DMS114 treated with DMSO at 0.1 percent for 48 hours (cell line): Measurements from ENCODE around the gene TBL3.
"Not testable (repeated sequence)": the region's sequence is repeated elsewhere in the genome, so short reads cannot be mapped to it uniquely, and the experiment has no call there.

ENCODE experiments used
- DNase-seq: peaks from one replicate; lab custom pipeline; 2025; ENCODE audit not compliant: unreplicated experiment; lab: John Stamatoyannopoulos, UW

TBL3 gene

DNA sequence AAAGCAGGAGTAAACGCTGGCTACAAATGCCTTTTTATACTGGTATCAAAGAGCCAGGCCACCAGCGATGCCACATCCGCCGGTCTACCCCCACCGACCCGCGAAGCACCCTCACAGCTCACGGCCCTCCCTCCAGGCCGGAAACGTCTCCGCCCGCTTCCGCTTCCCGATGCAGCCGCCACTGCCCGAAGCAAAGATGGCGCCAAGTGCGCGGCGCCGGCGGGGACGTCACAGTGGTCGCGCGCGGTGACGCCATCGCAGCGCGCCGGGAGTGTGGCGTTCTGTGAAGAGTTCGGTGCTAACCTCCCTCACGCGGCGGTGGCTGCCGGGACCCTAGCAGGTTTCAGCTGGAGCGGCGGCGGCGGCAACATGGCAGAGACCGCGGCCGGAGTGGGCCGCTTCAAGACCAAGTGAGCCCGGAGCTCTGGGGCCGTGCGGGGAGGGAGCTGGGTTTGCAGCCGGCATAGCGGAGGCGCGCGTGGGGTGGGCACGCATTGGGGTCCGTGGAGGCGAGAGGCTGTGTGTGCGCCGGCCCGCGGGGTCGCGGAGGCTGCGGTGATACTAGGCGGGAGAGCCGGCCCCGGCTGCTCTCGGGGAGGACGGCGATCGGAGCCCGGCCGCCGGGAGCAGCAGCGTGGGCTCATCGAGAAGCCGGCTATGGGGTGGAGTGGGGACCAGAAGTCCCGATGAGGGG is at the start of gene TBL3:
TSS of gene TBL3 (plus strand) at position 258 of the 694 bp plus-strand sequence. CDS start at position 370, 112 bp downstream.
- peak; percentile 75 for DNase-seq

DNA sequence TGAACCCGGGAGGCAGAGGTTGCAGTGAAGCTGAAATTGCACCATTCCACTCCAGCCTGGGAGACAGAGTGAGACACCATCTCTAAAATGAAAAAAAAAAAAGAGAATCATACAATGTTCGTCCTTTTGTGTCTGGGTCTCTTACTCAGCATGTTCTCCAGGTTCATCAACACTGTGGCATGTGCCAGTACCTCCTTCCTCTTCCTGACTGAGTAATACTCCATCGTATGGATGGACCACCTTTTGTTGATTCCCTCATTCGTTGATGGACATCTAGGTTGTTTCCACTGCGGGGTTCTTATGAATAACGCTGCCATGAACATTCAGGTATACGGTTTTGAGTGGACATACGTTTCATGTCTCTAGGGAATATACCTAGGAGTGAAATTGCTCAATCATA is 49.5 kb upstream of the TBL3 start:
- DNase-seq: no peak

DNA sequence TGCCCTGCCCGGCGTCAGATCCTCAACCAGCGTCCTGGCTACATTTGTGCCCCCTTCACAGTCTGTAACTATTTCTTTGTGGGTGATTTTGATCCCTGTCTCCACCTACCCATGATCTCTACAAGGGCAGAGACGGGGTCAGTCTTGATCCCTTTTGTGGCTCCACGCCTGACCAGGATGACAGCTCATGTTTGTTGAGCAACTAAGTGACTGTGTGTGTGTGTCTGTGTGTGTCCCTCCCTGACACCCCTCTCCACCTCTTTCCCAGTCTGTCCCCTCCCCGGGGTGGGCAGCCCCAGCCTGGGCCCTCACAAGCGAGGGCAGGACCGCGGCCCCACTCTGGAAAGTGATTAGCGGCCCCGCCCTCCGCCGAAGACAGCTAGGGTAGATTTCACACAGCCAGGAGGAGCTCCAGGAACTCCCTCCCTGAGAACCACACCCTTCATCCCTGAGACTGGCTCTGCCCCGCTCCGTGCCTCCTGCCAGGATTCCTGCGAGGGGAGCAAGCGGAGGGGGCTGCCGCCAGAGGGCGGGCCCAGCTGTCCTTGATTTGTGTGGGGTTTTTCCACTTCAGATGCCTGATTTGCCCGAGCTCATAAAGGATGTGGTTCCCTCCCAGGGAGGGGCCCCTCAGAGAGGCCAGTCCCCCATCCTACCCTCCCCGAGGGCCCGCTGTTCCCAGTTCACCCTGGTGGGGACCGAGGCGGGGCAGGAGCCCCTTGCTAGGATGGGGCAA is 48.4 kb upstream of the TBL3 start:
- DNase-seq: no peak

DNA sequence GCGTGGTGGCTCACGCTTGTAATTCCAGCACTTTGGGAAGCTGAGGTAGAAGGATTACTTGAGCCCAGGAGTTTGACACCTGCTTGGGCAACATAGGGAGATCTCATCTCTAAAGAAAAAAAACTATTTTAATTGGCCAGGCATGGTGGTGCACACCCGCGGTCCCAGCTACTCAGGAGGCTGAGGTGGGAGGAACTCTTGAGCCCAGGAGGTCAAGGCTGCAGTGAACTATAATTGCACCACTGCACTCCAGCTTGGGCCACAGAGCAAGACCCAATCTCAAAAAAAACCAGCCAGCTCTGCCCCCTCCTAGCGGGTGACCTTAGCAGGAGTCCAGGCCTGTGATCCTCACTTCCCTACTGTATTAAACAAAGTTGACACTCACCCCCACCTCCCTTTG is 47.8 kb upstream of the TBL3 start:
- no peak for DNase-seq

DNA sequence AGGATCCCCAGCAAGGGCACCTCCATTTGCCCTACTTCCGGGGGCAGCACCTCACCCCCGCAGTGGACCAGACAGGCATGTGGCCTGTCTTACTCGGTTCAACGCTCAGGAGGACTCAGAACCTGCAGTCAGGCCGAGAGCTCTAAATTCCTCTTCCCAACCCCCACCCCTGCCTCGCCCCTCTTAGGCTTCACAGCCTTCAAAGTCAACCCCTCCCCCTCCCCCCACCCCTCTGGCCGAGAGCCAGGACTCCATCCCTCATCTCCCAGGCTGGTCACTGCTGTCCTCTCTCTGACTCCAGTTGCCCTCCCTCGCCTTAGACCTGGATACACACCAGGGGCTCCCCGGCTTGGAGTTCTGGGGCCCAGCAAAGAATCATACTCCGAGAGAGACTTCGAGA is 45.6 kb upstream of the TBL3 start:
- no peak for DNase-seq

DNA sequence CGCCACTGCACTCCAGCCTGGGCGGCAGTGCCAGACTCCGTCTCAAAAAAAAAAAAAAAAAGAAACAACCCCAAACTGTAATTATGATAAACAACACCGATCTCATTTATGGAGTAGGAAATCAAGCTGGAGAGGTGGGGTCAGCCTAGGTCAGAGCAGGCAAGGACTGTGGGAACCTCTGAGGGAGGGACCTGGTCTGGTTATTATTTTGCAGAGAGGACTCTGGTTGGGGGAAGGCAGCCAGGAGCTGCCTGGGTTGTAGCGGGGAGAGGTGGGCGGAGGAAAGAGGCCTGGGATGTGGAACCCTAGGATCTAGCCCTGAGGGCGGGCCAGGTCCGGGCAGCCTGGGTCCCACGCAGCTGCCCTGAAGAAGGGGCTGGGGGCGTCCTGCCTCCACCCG is 42.7 kb upstream of the TBL3 start:
- peak; percentile 15 for DNase-seq

DNA sequence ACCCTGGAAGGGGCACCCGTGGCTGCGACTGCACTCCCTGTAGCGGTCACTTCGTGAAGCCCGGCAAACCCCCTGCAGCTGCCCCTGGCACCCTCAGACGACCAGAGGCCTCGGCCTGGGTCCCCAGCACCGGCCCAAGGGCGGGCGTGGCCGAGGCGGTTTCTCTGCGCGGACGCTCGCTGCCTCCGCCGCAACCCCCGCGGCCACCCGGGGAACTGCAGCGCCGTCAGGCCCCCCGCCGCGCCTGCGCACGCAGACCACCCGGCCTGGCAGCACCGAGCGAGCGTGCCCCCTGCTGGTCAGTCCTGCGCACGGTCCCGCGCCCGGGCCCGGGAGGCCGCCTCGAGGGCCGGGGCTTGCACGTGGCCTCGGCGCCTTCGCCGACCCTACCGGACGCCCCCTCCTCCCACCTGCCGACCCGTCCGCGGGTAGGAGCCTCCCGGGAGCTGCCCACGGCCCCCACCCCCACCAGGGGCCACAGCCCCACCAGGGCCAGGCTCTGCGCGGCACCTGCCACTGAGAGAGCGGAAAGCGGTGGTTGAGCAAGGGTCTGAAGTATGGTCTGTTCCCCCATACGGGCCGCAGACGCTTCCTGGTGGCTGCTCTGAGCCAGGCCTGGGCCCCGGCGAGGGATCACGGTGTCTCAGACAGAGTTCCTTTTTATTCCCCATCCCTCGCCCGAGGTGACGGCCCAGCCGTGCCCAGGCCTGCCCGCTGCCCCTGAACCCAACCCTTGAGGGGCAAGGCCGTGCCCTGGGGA is 42.1 kb upstream of the TBL3 start:
- DNase-seq: peak; percentile 42

DNA sequence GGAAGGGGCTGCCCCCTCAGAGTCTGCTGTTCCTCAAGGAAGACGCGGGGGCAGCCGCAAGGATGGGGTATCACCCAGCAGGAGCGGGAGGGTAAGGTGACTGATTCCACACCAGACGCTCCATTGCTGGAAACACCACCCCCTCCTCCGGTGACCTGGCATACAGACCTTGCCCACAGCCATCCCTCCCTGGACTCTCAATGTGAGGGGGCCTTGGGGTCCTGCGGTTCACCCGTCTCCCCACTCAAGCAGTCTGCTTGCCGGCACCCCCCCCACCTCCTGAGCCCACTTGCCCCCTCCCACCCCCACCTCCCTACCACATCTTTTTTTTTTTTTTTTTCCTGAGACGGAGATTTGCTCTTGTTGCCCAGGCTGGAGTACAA is 41.5 kb upstream of the TBL3 start:
- no peak for DNase-seq

DNA sequence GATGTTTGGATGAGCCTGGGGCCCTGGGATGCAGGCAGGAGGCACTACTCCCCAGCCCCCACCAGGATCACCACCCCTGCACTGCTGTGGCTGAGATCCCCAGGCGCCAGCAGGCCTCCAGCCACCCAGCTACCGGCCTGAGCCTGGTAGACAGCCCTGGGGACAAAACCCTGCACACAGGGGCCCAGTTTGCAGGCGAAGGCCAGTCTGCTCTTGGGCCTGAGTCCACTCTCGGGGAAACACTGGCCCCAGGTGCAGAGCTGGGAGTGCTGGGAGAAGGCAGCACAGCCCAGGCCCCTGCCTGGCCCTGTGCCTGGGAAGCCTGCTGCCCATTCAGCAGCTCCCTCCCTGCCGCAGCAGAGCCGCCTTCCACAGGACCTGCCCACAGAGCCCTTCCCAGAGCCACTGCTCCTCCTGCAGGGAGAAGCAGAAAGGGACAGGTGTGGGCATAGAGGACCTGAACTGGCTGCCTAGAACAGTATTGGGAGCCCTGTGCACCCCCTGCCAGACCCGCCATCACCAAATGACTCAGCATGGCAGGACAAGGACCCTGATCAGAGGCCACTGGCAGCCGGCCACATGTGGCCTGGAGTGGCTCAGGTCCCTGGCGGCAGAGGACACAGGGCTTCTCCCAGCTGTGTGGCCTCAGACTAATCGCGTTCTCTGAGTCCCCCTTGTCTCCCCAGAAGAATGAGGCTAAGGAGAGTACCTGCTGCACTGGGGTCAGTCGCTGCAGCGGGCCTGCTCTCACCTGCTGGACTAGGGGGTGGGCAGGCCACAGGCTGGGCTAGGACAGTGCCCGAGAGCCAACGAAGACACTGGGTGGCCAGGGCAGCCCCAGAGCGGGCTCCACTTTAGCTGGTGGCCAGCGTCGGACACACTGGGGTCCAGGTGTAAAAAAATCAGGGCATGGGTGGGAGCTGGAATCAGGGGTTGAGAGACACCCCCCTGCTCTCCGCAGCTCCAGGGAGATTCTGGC is 39.5 kb upstream of the TBL3 start:
- DNase-seq: no peak

DNA sequence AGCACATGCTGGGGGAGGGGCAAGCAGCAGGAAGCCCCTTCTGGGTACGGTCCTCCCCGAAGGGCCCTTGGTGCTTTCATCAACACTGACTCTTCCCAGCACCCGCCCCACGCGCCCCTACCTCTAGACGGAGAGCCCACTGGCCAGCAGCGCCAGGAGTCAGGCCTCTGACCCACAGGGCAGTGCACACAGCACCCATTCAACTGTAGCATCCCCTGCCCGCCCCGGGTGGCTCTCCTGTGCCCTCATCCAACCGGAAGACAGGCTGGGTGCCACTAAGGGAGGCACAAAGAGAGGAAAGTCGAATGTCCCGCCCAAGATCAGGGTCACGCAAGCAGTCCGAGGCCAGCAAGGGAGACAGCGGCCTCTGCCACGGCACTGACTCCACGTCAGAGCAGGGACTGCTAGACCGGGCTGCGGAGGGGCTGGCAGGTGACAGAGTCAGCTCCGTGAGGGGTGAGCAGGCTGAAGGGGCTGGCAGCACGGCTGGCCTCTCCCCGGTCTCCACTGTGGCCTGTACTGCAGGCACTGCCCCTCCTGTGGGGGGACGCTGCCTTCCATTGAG is 38.7 kb upstream of the TBL3 start:
- DNase-seq: no peak

DNA sequence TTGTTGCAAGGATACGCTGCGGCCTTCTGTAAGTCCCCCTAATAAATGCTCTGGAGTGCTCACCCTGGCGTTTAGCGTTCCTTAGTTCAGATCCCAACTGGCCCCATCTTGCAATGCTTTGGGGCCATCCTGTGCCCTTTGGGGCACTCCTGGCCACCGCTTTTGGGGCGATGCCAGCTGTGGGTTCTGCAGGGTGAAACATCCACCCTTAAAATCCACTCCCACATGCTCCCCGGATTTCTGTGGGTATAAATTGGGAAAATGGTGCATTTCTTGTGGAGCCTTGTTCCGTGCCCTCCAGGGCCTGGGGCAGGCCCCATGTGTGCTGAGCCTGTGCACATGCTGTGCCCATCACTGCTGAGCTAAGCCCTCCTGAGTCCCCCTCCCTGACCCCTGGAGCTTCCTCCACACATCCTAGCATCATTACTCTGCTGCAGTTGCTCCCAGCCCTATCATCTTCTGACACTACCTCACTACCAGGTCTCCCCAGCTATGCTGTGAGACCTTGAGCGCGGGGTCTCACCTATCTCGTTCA is 34.8 kb upstream of the TBL3 start:
- DNase-seq: no peak

DNA sequence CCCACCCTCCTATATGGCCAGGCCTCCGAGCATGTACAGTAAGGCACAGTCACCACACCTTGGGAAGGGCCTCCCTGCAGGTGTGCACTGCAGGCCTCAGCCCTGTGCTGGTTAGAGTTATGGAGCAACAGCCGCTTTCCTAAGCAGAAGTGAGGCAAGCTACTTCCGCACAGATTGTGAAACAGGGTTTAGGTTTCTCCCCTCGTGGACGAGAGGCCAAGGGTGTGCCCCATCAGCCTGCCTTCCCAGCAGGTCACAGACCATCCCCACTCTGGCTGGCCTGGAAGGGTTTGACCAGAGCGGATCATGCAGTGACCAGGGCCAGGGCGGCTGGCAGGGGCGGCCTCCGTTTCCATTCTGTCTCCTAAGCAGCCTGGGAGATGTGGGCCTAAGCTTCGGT is 33.5 kb upstream of the TBL3 start:
- no peak for DNase-seq

DNA sequence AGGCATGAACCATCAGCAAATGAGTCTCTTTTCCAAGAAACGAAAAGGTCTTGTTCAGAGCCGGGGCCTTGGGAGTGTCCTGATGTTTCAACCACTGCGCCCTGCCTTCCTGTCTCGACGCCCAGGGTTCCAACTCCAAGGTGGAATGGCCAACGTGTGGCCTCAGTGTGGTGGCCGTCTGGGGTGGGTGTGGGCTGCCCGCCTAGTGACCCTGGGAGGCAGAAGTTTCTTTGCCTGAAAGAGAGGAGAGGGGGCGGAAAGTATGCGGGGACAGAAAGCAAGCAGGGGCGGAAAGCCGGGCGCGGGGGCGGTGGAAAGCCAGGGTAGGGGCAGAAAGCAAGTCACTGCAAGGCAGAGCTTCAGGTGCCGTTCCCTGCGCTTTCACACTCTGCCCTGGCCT is 32.9 kb upstream of the TBL3 start:
- no peak for DNase-seq

DNA sequence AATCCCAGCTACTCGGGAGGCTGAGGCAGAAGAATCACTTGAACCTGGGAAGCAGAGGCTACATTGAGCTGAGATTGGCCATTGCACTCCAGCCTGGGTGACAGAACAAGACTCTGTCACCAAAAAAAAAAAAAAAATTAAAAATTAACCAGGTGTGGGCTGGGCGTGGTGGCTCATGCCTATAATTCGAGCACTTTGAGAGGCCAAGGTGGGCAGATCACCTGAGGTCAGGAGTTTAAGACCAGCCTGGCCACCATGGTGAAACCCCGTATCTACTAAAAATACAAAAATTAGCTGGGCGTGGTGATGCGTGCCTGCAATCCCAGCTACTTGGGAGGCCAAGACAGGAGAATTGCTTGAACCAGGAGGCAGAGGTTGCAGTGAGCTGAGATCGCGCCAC is 32.0 kb upstream of the TBL3 start:
- not testable (repeated sequence) for DNase-seq

DNA sequence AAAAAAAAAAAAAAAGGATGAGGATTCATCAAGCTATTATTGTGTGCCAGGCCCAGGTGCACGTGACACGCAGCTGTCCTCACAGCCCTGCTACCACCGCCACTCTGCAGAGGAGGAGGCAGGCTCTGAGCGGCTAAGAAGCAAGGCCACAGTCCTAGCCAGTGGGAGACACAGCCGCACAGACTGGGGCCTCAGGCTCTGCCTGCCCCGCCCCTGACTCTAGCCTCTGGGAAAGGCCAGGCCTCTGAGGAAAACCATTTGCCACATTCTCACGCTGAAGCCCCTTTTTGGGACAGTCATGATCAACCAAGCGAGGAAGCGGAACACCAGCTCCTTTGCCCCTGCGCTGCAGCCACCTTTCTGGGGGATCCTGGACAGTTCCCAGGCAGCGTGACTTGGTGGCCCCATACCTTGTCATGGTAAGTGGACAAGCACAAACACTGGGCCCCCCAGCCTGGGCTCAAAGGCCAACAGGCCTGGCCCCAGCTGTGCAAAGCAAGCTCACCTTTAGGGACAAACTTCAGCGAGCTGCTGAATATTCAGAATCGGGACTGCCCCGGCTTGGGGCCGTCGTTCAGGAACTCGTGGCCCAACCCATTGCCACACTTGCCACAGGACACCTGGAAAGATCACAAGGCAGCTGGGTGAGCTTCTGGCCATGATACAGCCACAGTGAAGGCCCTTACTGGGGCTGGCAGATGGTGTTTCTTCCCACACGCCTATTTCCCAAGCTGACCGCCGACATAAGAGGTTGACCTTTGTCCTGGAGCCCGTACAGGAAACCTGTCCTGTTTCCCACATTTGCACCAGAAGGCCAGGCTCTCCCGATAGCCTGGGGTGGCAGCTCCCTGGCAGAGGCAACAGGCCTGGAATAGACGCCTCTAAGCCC is 31.3 kb upstream of the TBL3 start:
- DNase-seq: no peak

DNA sequence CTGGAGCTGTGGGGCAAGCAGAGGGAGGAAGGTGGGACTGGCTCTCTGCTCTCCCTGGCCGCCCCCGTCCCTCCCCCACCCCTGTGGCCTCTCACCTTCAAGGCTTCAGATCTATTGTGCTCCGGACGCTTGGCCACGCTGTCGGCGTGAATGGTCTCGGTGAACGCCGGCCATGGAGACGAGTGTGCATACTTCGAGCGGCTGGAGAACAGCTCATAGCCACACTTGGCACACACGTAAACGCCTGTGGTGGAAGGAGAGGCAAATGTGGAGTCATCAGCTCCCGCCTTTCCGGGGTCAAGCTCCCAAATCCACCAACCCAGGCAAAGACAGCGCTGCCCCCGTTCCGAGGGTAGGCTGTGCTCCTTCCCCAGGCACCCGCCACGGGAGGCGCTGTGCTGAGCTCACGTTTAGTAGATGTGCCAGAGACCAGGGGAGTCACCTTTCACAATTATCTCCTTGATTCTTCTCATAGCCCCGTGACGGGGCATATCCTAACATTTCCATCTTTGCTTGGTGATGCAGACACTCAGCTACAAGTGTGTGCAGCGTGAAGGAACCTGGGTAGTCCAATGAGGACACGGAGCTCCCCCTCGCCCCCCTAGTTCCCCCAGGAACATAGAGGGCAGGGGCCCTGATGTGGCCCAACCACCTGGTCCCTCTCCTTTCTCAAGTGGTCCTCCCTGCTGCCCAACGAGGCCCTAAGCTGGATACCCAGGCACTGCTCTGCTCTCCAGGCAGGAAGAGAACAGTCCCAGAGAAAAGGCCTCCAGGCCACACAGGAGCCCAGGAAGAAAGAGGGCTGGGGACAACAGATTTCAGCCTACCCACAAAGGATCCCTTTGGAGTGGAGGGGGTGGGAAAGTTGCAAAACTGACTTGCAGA is 30.4 kb upstream of the TBL3 start:
- no peak for DNase-seq

DNA sequence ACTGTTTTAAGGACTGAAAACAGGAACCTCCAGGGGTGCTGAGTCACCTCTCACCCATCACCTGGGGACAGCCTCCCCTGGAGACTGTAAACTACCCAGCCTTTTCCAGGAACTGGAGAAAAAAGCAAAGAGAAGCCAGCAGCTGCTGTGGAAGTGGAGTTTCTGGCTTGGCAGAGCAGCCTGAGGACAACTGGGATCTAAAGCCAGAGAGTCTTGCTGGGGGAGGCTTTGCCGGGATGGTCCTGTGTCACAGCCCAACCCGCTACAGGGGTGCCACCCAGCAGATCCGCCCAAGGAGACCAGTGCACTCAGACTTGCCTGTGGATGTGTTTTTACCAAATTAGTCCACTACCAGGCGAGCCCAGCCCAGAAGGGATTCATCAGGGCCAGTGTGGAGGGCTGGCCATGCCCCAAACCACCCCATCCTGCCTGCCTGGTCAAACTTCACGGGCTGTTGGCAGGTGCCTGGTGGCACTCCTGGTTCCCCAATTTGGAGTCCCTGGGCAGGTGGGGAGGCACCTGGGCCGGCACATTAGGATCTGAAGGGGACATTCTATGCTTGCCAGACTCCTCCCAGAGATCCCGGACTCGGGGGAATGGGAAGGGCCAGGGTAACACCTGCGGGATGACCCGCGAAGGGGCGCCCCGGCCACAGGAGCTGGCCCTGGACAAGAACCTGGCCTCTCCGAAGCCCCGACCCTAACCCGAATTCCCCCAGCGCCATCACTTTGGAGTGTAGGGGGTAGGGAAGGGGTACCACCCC is 29.6 kb upstream of the TBL3 start:
- no peak for DNase-seq
